HEK293 (cell line): ENCODE data around the gene NCOR2.

Experiments used
- CTCF ChIA-PET: fragments of 350-600 bp; formaldehyde crosslinking; extraction: SDS; loops from one replicate; lab custom pipeline; 2021; ENCODE audit warnings: antibody characterized with exemption; lab: Yijun Ruan, JAX
- POLR2A ChIA-PET: fragments of 300-600 bp; formaldehyde crosslinking; extraction: SDS; loops from one replicate; lab custom pipeline; 2020; ENCODE audit warnings: antibody characterized with exemption, inconsistent platforms; lab: Yijun Ruan, JAX
- H3K27ac ChIP-seq: fragments of 200-500 bp; sonication (Bioruptor generic); 2 replicates; pipeline ENCODE4 v1.5.1; 2014; ENCODE audit warnings: low read depth, low read length, control low read depth, inconsistent platforms; ENCODE audit errors: extremely low read depth
- H3K36me3 ChIP-seq, 2 experiments: fragments of 200-500 bp in 1 of 2; sonication (Bioruptor generic) in 1 of 2; 1 replicate in 1 of 2; 2 replicates in 1 of 2; pipeline ENCODE4 v1.5.1; 2014 to 2017; ENCODE audit warnings: inconsistent platforms in 2 of 2, low read length in 2 of 2; ENCODE audit not compliant: control insufficient read depth in 2 of 2, insufficient read depth in 1 of 2
- H3K4me1 ChIP-seq: fragments of 200-500 bp; sonication (Bioruptor generic); 2 replicates; pipeline ENCODE4 v1.5.1; 2014; ENCODE audit warnings: mild to moderate bottlenecking, low read length, inconsistent platforms; ENCODE audit not compliant: control insufficient read depth, insufficient read depth
- H3K4me3 ChIP-seq: 2 replicates; pipeline ENCODE4 v1.5.1; 2011; ENCODE audit warnings: low read depth, mild to moderate bottlenecking, control low read depth, low read length, moderate library complexity
- H3K9me3 ChIP-seq: fragments of 200-500 bp; sonication (Bioruptor generic); 2 replicates; pipeline ENCODE4 v1.5.1; 2014; ENCODE audit warnings: low read depth, low read length, inconsistent platforms; ENCODE audit not compliant: control insufficient read depth, insufficient read depth
- GFI1B ChIP-seq: fragments of 450-650 bp; formaldehyde crosslinking; IDR thresholded peaks from 2 replicates; pipeline ENCODE4 v1.5.1; 2016; ENCODE audit warnings: missing biosample characterization, missing genetic modification characterization
- HIC1 ChIP-seq: fragments of 450-650 bp; formaldehyde crosslinking; IDR thresholded peaks from 2 replicates; pipeline ENCODE4 v1.5.1; 2016; ENCODE audit warnings: missing biosample characterization, missing genetic modification characterization
- KLF10 ChIP-seq: fragments of 450-650 bp; IDR thresholded peaks from 2 replicates; pipeline ENCODE4 v1.5.1; 2018; ENCODE audit warnings: missing biosample characterization, mild to moderate bottlenecking, missing genetic modification characterization
- MEIS1 ChIP-seq: sonication (generic); formaldehyde crosslinking; IDR thresholded peaks from 2 replicates; pipeline ENCODE4 v1.8.1; 2022; ENCODE audit warnings: missing genetic modification reagents, mild to moderate bottlenecking, borderline replicate concordance
- MZF1 ChIP-seq: fragments of 450-650 bp; formaldehyde crosslinking; IDR thresholded peaks from 2 replicates; pipeline ENCODE4 v1.5.1; 2017; ENCODE audit warnings: missing biosample characterization, missing genetic modification characterization, borderline replicate concordance
- RBAK ChIP-seq: fragments of 450-650 bp; formaldehyde crosslinking; IDR thresholded peaks from 2 replicates; pipeline ENCODE4 v1.5.1; 2016; ENCODE audit warnings: missing biosample characterization, missing genetic modification characterization
- SCRT2 ChIP-seq: fragments of 450-650 bp; formaldehyde crosslinking; IDR thresholded peaks from 2 replicates; pipeline ENCODE4 v1.5.1; 2016; ENCODE audit warnings: missing biosample characterization, missing genetic modification characterization
- ZBTB1 ChIP-seq: fragments of 450-650 bp; formaldehyde crosslinking; IDR thresholded peaks from 2 replicates; pipeline ENCODE4 v1.5.1; 2016; ENCODE audit warnings: missing biosample characterization, missing genetic modification characterization
- ZBTB44 ChIP-seq: fragments of 450-650 bp; IDR thresholded peaks from 2 replicates; pipeline ENCODE4 v1.5.1; 2018; ENCODE audit warnings: missing biosample characterization, mild to moderate bottlenecking, missing genetic modification characterization
- ZEB2 ChIP-seq: fragments of 450-650 bp; formaldehyde crosslinking; IDR thresholded peaks from 2 replicates; pipeline ENCODE4 v1.5.1; 2016; ENCODE audit warnings: missing biosample characterization, missing genetic modification characterization
- ZNF10 ChIP-seq: fragments of 450-650 bp; formaldehyde crosslinking; IDR thresholded peaks from 2 replicates; pipeline ENCODE4 v1.5.1; 2017; ENCODE audit warnings: missing biosample characterization, missing genetic modification characterization
- ZNF138 ChIP-seq: fragments of 450-650 bp; formaldehyde crosslinking; IDR thresholded peaks from 2 replicates; pipeline ENCODE4 v1.5.1; 2016; ENCODE audit warnings: missing biosample characterization, missing genetic modification characterization, borderline replicate concordance
- ZNF16 ChIP-seq: fragments of 450-650 bp; formaldehyde crosslinking; IDR thresholded peaks from 2 replicates; pipeline ENCODE4 v1.5.1; 2016; ENCODE audit warnings: low read depth, missing biosample characterization, missing genetic modification characterization
- ZNF266 ChIP-seq: fragments of 450-650 bp; formaldehyde crosslinking; IDR thresholded peaks from 2 replicates; pipeline ENCODE4 v1.5.1; 2016; ENCODE audit warnings: missing biosample characterization, missing genetic modification characterization, low read depth
- ZNF341 ChIP-seq: fragments of 450-650 bp; formaldehyde crosslinking; IDR thresholded peaks from 2 replicates; pipeline ENCODE4; 2016; ENCODE audit warnings: low read depth, missing biosample characterization, missing genetic modification characterization
- ZNF394 ChIP-seq: fragments of 450-650 bp; formaldehyde crosslinking; IDR thresholded peaks from 2 replicates; pipeline ENCODE4 v1.5.1; 2016; ENCODE audit warnings: missing biosample characterization, missing genetic modification characterization, mild to moderate bottlenecking, moderate library complexity, borderline replicate concordance
- ZNF513 ChIP-seq: fragments of 450-650 bp; IDR thresholded peaks from 2 replicates; pipeline ENCODE4 v1.5.1; 2018; ENCODE audit warnings: missing biosample characterization, missing genetic modification characterization
- ZNF558 ChIP-seq: fragments of 450-650 bp; formaldehyde crosslinking; IDR thresholded peaks from 2 replicates; pipeline ENCODE4 v1.5.1; 2016; ENCODE audit warnings: missing biosample characterization, missing genetic modification characterization
- ZNF621 ChIP-seq: fragments of 450-650 bp; formaldehyde crosslinking; IDR thresholded peaks from 2 replicates; pipeline ENCODE4 v1.5.1; 2017; ENCODE audit warnings: missing biosample characterization, missing genetic modification characterization
- ZNF629 ChIP-seq: fragments of 450-650 bp; formaldehyde crosslinking; IDR thresholded peaks from 2 replicates; pipeline ENCODE4 v1.5.1; 2017; ENCODE audit warnings: missing biosample characterization, missing genetic modification characterization
- ZNF664 ChIP-seq: fragments of 450-650 bp; formaldehyde crosslinking; IDR thresholded peaks from 2 replicates; pipeline ENCODE4 v1.5.1; 2016; ENCODE audit warnings: missing biosample characterization, missing genetic modification characterization
- ZNF837 ChIP-seq: fragments of 450-650 bp; formaldehyde crosslinking; IDR thresholded peaks from 2 replicates; pipeline ENCODE4 v1.5.1; 2016; ENCODE audit warnings: missing biosample characterization, missing genetic modification characterization
- ZXDB ChIP-seq: fragments of 450-650 bp; formaldehyde crosslinking; IDR thresholded peaks from 2 replicates; pipeline ENCODE4 v1.5.1; 2016; ENCODE audit warnings: missing biosample characterization, missing genetic modification characterization

NCOR2 gene

GRCh38 chr12:124578445-124578844 is 11.0 kb upstream of the NCOR2 start:
- Histone ChIP-seq H3K9me3 (no peaks in the 10 kb centered on the region; the same call in 1 of the 2 replicates), H3K36me3 (no peaks in the 10 kb centered on the region), H3K27ac (no peak overlapping the region), H3K4me3 (no peak overlapping the region), H3K4me1 (no peaks in the 10 kb centered on the region)
- ChIA-PET CTCF (no interaction called here), POLR2A (no interaction called here)
- TF ChIP-seq ZBTB44 (tag by site-specific recombination), result no peak
- TF ChIP-seq GFI1B (tag by site-specific recombination), result no peak
- TF ChIP-seq ZNF341, result no peak
- no peak for TF ChIP-seq RBAK (tag by site-specific recombination)
- TF ChIP-seq ZNF629 (tag by site-specific recombination), result no peak
- no peak for TF ChIP-seq MZF1 (tag by site-specific recombination)
- no peak for TF ChIP-seq ZNF394
- no peak for TF ChIP-seq ZEB2 (tag by site-specific recombination)
- no peak for TF ChIP-seq ZNF664 (tag by site-specific recombination)
- no peak for TF ChIP-seq ZNF10 (tag by site-specific recombination)
- TF ChIP-seq ZNF621, result no peak
- no peak for TF ChIP-seq ZNF16
- no peak for TF ChIP-seq SCRT2 (tag by site-specific recombination)

- H3K4me3 ChIP-seq, result no peak overlapping the region
- POLR2A ChIA-PET, result no interaction called here
- no peaks in the 10 kb centered on the region; the same call in 1 of the 2 replicates for H3K9me3 ChIP-seq
- no peaks in the 10 kb centered on the region for H3K4me1 ChIP-seq
- TF ChIP-seq ZNF513 (tag by site-specific recombination), result no peak
- no peak for TF ChIP-seq ZNF558 (tag by site-specific recombination)
- TF ChIP-seq ZNF837 (tag by site-specific recombination), result no peak
- TF ChIP-seq KLF10 (tag by site-specific recombination), result no peak
- TF ChIP-seq ZNF266 (tag by site-specific recombination), result no peak
- no peak for TF ChIP-seq MEIS1 (CRISPR knock-in tag)
- TF ChIP-seq HIC1, result no peak
- no peak for TF ChIP-seq ZXDB (tag by site-specific recombination)
- TF ChIP-seq ZNF138 (tag by site-specific recombination), result no peak
- TF ChIP-seq ZBTB1 (tag by site-specific recombination), result no peak
- TF ChIP-seq, all 188 proteins: peak for 0
- Histone ChIP-seq H3K36me3 (no peaks in the 10 kb centered on the region), H3K27ac (no peak overlapping the region)
- CTCF ChIA-PET, result no interaction called here
Observed at GRCh38 chr12:124577986-124578385, 10.6 kb upstream of the NCOR2 start.
